HG02870 (cell line): Measurements from ENCODE around the gene GRID2.

Experiments
- ATAC-seq: cut with Tn5 transposase; IDR thresholded peaks from one replicate; pipeline ENCODE4 v1.9.1; 2021; ENCODE audit warnings: mild to moderate bottlenecking, moderate library complexity; ENCODE audit not compliant: unreplicated experiment

GRID2 gene

GRCh38 chr4:93061826-93062225 is 758.1 kb downstream of the GRID2 start:
- no peak for ATAC-seq

- no peak for ATAC-seq
These were observed 759.6 kb downstream of the GRID2 start for GRCh38 chr4:93063325-93063724.

GRCh38 chr4:93065790-93066189 is 762.0 kb downstream of the GRID2 start:
- ATAC-seq: no peak

GRCh38 chr4:93066749-93067148 is 763.0 kb downstream of the GRID2 start:
- no peak for ATAC-seq

GRCh38 chr4:93072292-93072691 is 768.5 kb downstream of the GRID2 start:
- no peak for ATAC-seq

GRCh38 chr4:93080316-93080715 is 776.5 kb downstream of the GRID2 start:
- no peak for ATAC-seq

- ATAC-seq: no peak
These were observed 781.0 kb downstream of the GRID2 start for GRCh38 chr4:93084599-93085305.

- ATAC-seq: no peak
These were observed 782.6 kb downstream of the GRID2 start for GRCh38 chr4:93086356-93086755.

GRCh38 chr4:93092765-93093164 is 789.0 kb downstream of the GRID2 start:
- no peak for ATAC-seq

GRCh38 chr4:93103042-93103441 is 799.3 kb downstream of the GRID2 start:
- ATAC-seq: no peak

- no peak for ATAC-seq
These were observed 812.9 kb downstream of the GRID2 start for GRCh38 chr4:93116624-93117023.

GRCh38 chr4:93127489-93127888 is 823.7 kb downstream of the GRID2 start:
- ATAC-seq: no peak

GRCh38 chr4:93132631-93133030 is 828.9 kb downstream of the GRID2 start:
- no peak for ATAC-seq

GRCh38 chr4:93139118-93139517 is 835.4 kb downstream of the GRID2 start:
- no peak for ATAC-seq

GRCh38 chr4:93143902-93144301 is 840.1 kb downstream of the GRID2 start:
- ATAC-seq: no peak

GRCh38 chr4:93144644-93145043 is 840.9 kb downstream of the GRID2 start:
- no peak for ATAC-seq

- ATAC-seq: no peak
These were observed 843.9 kb downstream of the GRID2 start for GRCh38 chr4:93147524-93148212.

GRCh38 chr4:93152491-93152890 is 848.7 kb downstream of the GRID2 start:
- no peak for ATAC-seq

- no peak for ATAC-seq
These were observed 854.2 kb downstream of the GRID2 start for GRCh38 chr4:93157986-93158385.

GRCh38 chr4:93168053-93168452 is 864.3 kb downstream of the GRID2 start:
- ATAC-seq: no peak

- no peak for ATAC-seq
These were observed 866.2 kb downstream of the GRID2 start for GRCh38 chr4:93169966-93170365.

GRCh38 chr4:93174598-93174997 is 870.8 kb downstream of the GRID2 start:
- no peak for ATAC-seq

GRCh38 chr4:93178279-93178678 is 874.5 kb downstream of the GRID2 start:
- no peak for ATAC-seq
